ENCODE data around the gene RAP1GAP.

GRCh38 chr1:21661886-21662285 is 7.3 kb downstream of the RAP1GAP start:
- TF ChIP-seq POLR2AphosphoS5 (IDR thresholded peaks at IDR 0.05), result no peak
- TF ChIP-seq CTCF (IDR thresholded peaks at IDR 0.05; ENCODE audit: poor library complexity, severe bottlenecking), result no peak
- no peak for TF ChIP-seq EZH2 (IDR thresholded peaks at IDR 0.05; ENCODE audit: borderline replicate concordance, insufficient read depth, low read length, poor library complexity, severe bottlenecking)
- TF ChIP-seq TAF1 (IDR thresholded peaks at IDR 0.05; ENCODE audit: low read depth), result no peak
- no peak for TF ChIP-seq RAD21 (conservative IDR thresholded peaks at IDR 0.05)
- TF ChIP-seq REST (IDR thresholded peaks at IDR 0.05; ENCODE audit: borderline replicate concordance), result no peak
- no peak for TF ChIP-seq EP300 (conservative IDR thresholded peaks at IDR 0.05; ENCODE audit: poor library complexity, severe bottlenecking)
- TF ChIP-seq SMC3 (conservative IDR thresholded peaks at IDR 0.05; ENCODE audit: poor library complexity), result no peak
- no peak for TF ChIP-seq MXI1 (conservative IDR thresholded peaks at IDR 0.05; ENCODE audit: poor library complexity, severe bottlenecking)

Measured in neural cell (in vitro differentiated cells).